K562 (cell line): ENCODE data around the gene ACTN3. TPM values are rescaled to one million over a fixed set of nuclear protein-coding genes. Genes with fewer than 3 reads are reported as not detected.

ENCODE experiments used
- ATF7 ChIP-seq: fragments of 450-650 bp; IDR thresholded peaks from 2 replicates; pipeline ENCODE4 v1.7.1; 2014; ENCODE audit warnings: mild to moderate bottlenecking, moderate library complexity
- CHAMP1 ChIP-seq: fragments of 450-650 bp; IDR thresholded peaks from 2 replicates; pipeline ENCODE4 v1.6.1; 2016; ENCODE audit warnings: mild to moderate bottlenecking
- CHD4 ChIP-seq: fragments of 200-600 bp; sonication (generic); IDR thresholded peaks from 3 replicates; pipeline ENCODE4 v1.6.1; 2012; ENCODE audit warnings: low read depth, mild to moderate bottlenecking, mixed read lengths, low read length, inconsistent platforms; ENCODE audit not compliant: insufficient read depth, insufficient replicate concordance, poor library complexity, severe bottlenecking
- E2F1 ChIP-seq: sonication (generic); formaldehyde crosslinking; IDR thresholded peaks from 2 replicates; pipeline ENCODE4 v1.8.1; 2023; ENCODE audit warnings: mild to moderate bottlenecking, missing genetic modification reagents, moderate library complexity
- E2F3 ChIP-seq: fragments of 250-450 bp; sonication (Bioruptor Pico); IDR thresholded peaks from 2 replicates; pipeline ENCODE4 v1.4.0; 2020; ENCODE audit warnings: mild to moderate bottlenecking
- GABPB2 ChIP-seq: fragments of 250-450 bp; sonication (Bioruptor Pico); conservative IDR thresholded peaks from 2 replicates; pipeline ENCODE4 v1.5.1; 2021; ENCODE audit warnings: mild to moderate bottlenecking
- HEY1 ChIP-seq: fragments of 250-450 bp; sonication (Bioruptor Pico); IDR thresholded peaks from 2 replicates; pipeline ENCODE4 v1.5.0; 2020; ENCODE audit warnings: mild to moderate bottlenecking, moderate library complexity, borderline replicate concordance
- ID3 ChIP-seq, 2 experiments: fragments of 250-450 bp in 1 of 2; fragments of 450-650 bp in 1 of 2; sonication (Bioruptor Pico) in 1 of 2; IDR thresholded peaks; 2 replicates each; pipeline versions ENCODE4 v1.6.1 to v1.8.0; 2016 to 2021; ENCODE audit warnings: mild to moderate bottlenecking in 2 of 2, moderate library complexity in 2 of 2, missing compliant biosample characterization in 1 of 2, missing genetic modification characterization in 1 of 2
- KLF1 ChIP-seq: fragments of 450-650 bp; IDR thresholded peaks from 2 replicates; pipeline ENCODE4 v1.6.1; 2016; ENCODE audit warnings: missing genetic modification characterization, missing compliant biosample characterization
- KLF6 ChIP-seq: fragments of 250-450 bp; sonication (Bioruptor Pico); IDR thresholded peaks from 2 replicates; pipeline ENCODE4 v1.4.0; 2020; ENCODE audit warnings: mild to moderate bottlenecking, moderate library complexity, borderline replicate concordance
- MCM2 ChIP-seq: fragments of 450-650 bp; IDR thresholded peaks from 2 replicates; pipeline ENCODE4 v1.6.1; 2017; ENCODE audit warnings: low read depth, mild to moderate bottlenecking
- MITF ChIP-seq: IDR thresholded peaks from 2 replicates; pipeline ENCODE4 v1.6.1; 2014; ENCODE audit warnings: antibody characterized with exemption
- NCOA6 ChIP-seq: fragments of 450-650 bp; IDR thresholded peaks from 2 replicates; pipeline ENCODE4 v1.6.1; 2017; ENCODE audit warnings: mild to moderate bottlenecking
- POU5F1 ChIP-seq: fragments of 150-350 bp; IDR thresholded peaks from 2 replicates; pipeline ENCODE4 v1.6.1; 2014; ENCODE audit warnings: borderline replicate concordance, low read length, low read depth, mild to moderate bottlenecking; ENCODE audit not compliant: partially characterized antibody
- PPARD ChIP-seq: fragments of 250-450 bp; sonication (Bioruptor Pico); IDR thresholded peaks from 2 replicates; pipeline ENCODE4 v1.8.0; 2022; ENCODE audit warnings: inconsistent platforms, mild to moderate bottlenecking, moderate library complexity
- SMAD2 ChIP-seq: fragments of 150-350 bp; IDR thresholded peaks from 2 replicates; pipeline ENCODE4 v1.6.1; 2014; ENCODE audit warnings: low read depth, mild to moderate bottlenecking, low read length
- STAT5A ChIP-seq: IDR thresholded peaks from 2 replicates; pipeline ENCODE4 v1.6.1; 2012; ENCODE audit warnings: low read length, inconsistent platforms, borderline replicate concordance
- TEAD2 ChIP-seq: fragments of 450-650 bp; IDR thresholded peaks from 2 replicates; pipeline ENCODE4 v1.6.1; 2016; ENCODE audit warnings: missing genetic modification characterization, control low read depth, missing compliant biosample characterization
- THRAP3 ChIP-seq: fragments of 450-650 bp; IDR thresholded peaks from 2 replicates; pipeline ENCODE4 v1.6.1; 2016; ENCODE audit warnings: mild to moderate bottlenecking, inconsistent platforms, borderline replicate concordance
- XRCC4 ChIP-seq: IDR thresholded peaks from one replicate; pipeline ENCODE4 v1.6.1; 2011; ENCODE audit not compliant: insufficient read depth, insufficient read length; ENCODE audit errors: extremely low read depth
- ZFPM2 ChIP-seq: fragments of 250-450 bp; sonication (Bioruptor Pico); IDR thresholded peaks from 2 replicates; pipeline ENCODE4 v1.5.1; 2022; ENCODE audit warnings: mild to moderate bottlenecking
- ZSCAN32 ChIP-seq: fragments of 450-650 bp; formaldehyde crosslinking; IDR thresholded peaks from 2 replicates; pipeline ENCODE4 v1.4.0; 2020; ENCODE audit warnings: mild to moderate bottlenecking, moderate library complexity
- polyA plus RNA-seq, 8 experiments: library from polyadenylated mRNA; depleted of rRNA in 4 of 8; stranded (reverse) in 5 of 8; unstranded in 3 of 8; fragments of >200 nt; fragmentation: Nextera tagmentation in 2 of 8; fragmentation: Illumina TruSeq in 1 of 8; extraction: Ambion mirVana in 2 of 8; extraction: Trizol in 1 of 8; gene quantifications; 2 replicates each; pipeline versions ENCODE4 v1.2.1 to v1.2.3, GENCODE V29; 2011 to 2014; ENCODE audit warnings: inconsistent platforms in 1 of 8, missing spikeins in 1 of 8
- total RNA-seq, 7 experiments: library from RNA; depleted of rRNA in 6 of 7; stranded (reverse); fragments of >200 nt in 6 of 7; fragmentation: Illumina TruSeq in 2 of 7; extraction: Trizol in 2 of 7; gene quantifications; 2 replicates each; pipeline versions ENCODE4 v1.2.1 to v1.2.3, GENCODE V29; 2011 to 2021; ENCODE audit warnings: low replicate concordance in 1 of 7

The ACTN3 gene
- total and polyA plus RNA-seq, 9 of the 15 experiments (the other 6 are each of a cell fraction or from before 2014, with no cell fraction given) = not detected

- TF ChIP-seq KLF6 (CRISPR knock-in tag) (no peak), HEY1 (no peak), GABPB2 (CRISPR knock-in tag) (no peak), PPARD (CRISPR knock-in tag) (no peak), ZFPM2 (CRISPR knock-in tag) (no peak), MITF (no peak), E2F3 (CRISPR knock-in tag) (peak; percentile 77; the same call in 1 of the 2 replicates), POU5F1 (no peak), THRAP3 (no peak), SMAD2 (no peak), E2F1 (CRISPR knock-in tag) (no peak; the same call in 1 of the 2 replicates), XRCC4 (no peak), MCM2 (no peak), STAT5A (no peak), ZSCAN32 (CRISPR knock-in tag) (no peak), CHD4 (no peak), NCOA6 (no peak), KLF1 (tag) (no peak), CHAMP1 (no peak), ATF7 (peak; percentile 36; the same call in 1 of the 2 replicates), TEAD2 (tag) (no peak), ID3 (CRISPR knock-in tag; IDR thresholded peaks at IDR 0.05) (no peak), ID3 (tag; IDR thresholded peaks at IDR 0.05) (peak; percentile 56; the same call in 1 of the 2 replicates)
These were observed 21.6 kb downstream of the ACTN3 start, which contains the start of gene CTSF (continued) for GRCh38 chr11:66568124-66568916.
